Amniotic stem cell (primary cell): Measurements from ENCODE around the gene DHRSX.

ENCODE experiments used
- DNase-seq: peaks from one replicate; lab custom pipeline; 2025; lab: John Stamatoyannopoulos, UW

DHRSX gene

DNA sequence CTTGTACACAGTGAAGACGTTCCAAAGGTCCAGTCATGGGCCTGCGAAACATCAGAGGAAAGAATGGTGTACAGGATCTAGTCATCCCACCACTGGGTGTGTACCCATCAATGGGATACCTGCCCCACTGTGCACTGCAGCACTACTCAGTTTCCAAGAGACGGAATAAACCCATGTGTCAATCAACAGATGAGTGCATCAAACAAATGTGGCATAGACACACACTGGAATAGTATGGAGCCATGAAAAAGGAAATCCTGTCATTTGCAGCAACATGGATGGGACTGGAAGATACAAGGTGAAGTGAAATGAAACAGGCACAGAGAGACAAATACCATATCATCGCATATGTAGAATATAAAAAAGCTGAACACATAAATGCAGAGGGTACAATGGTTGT lies 48.0 kb downstream of the DHRSX start:
- no peak for DNase-seq

- DNase-seq, result no peak
Observed at GRCh38 chrX:2452317-2452784, 48.4 kb downstream of the DHRSX start.

DNA sequence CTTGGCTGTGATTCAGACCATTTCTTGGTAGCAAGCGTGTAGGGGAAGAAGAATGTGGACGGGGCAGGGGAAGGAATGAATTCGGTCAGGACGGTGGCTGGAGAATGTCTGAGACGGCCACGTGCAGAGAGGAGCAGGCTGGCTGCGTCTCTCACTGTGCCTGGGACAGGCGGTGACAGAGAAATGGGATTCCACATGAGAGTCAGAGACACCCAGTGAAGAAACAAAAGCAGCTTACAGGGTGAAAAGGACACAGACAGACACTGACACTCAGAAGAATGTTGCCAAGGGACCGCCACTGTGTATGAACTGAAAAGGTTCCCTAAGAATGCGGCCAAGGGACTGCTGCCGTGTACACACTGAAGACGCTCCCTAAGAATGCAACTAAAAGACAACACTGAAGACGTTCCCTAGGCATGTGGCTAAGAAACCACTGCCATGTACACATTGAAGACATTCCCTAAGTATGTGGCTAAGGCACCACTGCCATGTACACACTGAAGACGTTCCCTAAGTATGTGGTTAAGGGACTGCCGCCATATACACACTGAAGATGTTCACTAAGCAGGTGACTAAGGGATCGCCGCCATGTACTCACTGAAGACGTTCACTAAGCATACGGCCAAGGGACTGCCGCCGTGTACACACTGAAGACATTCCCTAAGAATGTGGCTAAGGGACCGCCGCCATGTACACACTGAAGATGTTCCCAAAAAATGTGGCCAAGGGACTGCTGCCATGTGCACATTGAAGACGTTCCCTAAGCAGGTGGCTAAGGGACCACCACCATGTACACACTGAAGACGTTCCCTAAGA lies 49.1 kb downstream of the DHRSX start:
- no peak for DNase-seq

DNA sequence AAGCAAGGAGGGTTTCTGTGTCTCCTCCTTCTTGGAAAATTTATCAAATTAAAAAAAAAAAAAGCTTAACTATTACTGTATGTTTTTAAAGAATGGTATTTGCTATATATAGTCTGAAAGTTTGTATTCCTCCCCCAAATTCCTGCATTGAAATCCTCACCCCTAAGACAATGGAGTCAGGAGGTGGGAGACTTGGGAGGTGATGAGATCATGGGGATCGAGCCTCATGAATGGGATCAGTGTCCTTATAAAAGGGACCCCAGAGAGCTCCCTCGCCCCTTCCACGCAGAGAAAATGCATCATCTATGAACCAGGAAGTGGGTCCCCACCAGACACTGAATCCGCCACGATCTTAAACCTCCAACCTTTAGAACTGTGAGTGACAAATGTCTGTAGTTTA lies 50.1 kb downstream of the DHRSX start:
- no peak for DNase-seq

- DNase-seq, result no peak
Observed at GRCh38 chrX:2449135-2449886, 51.5 kb downstream of the DHRSX start.

- no peak for DNase-seq
Observed at GRCh38 chrX:2447484-2447883, 53.3 kb downstream of the DHRSX start.

DNA sequence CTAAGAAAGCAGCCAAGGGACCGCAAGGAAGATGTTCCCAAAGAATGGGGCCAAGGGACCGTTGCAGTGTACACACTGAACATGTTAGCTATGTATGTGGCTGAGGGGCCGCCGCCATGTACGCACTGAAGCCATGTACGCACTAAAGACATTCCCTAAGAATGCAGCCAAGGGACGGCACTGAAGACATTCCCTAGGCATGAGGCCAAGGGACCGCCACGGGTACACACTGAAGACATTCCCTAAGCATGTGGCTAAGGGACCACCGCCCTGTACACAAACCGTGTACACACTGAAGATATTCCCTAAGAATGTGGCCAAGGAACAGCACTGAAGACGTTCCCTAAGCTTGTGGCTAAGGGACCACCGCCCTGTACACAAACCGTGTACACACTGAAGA lies 54.0 kb downstream of the DHRSX start:
- DNase-seq, result no peak

GRCh38 chrX:2445662-2446623 lies 54.8 kb downstream of the DHRSX start:
- no peak for DNase-seq

DNA sequence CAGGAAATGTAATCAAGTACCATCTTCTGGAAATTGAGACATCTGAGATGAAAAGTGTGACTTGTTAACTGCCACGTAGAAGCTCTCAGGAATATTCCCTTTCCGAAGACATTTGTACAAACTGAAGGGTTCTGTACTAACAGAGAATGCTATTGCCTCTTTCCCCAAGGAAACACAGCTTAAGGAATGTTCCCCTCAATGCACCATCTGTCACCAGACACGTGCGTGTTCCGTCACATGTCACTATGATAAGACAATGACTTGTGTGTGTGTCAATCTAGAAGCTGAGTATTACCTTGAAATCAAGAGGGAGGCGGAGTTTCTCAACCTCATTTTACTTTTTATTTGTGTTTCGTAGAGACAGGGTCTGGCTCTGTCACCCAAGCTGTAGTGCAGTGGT lies 58.1 kb downstream of the DHRSX start:
- no peak for DNase-seq

DNA sequence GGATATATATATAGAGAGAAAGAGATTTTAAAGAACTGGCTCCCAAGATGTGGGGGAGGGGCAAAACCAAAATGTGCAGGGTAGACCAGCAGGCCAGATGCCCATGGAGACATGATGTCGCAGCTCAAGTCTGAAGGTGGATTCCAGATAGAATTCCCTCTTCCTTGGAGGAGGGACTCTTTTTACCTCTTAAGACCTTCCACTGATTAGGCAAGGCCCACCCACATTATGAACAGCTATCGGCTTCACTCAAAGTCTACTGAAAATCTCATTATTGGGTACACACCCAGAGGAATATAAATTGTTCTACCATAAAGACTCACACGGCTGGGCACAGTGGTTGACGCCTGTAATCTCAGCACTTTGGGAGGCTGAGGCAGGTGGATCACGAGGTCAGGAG lies 59.3 kb downstream of the DHRSX start:
- DNase-seq, result no peak

DNA sequence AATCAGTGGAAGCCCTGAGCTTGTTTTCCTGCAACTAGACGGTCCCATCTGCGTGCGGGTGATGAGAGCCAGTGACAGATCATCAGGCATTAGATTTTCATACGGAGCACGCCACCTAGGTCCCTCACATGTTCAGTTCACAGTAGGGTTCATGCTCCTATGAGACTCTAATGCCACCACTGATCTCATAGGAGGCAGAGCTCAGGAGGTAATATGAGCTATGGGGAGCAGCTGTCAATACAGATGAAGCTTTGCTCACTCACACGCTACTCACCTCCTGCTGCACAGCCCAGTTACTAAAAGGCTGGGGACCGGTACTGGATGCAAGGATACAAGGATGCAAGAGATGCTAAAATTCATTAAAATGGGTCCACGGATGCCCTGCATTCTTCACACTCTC lies 61.2 kb downstream of the DHRSX start:
- no peak for DNase-seq

DNA sequence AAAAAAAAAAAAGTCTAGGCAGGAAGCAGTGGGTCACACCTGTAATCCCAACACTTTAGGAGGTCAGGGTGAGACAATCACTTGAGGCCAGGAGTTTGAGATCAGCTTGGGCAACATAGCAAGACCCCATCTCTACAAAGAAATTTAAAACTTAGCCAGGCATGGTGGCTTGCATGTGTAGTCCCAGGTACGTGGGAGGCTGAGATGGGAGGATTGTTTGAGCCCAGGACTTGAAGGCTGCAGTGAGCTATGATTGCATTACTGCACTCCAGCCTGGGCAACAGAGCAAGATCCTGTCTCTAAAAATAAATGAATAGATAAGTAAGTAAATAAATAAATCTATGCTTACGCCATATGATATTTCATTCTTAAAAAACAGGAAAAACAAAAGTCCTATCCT lies 65.3 kb downstream of the DHRSX start:
- DNase-seq, result no peak

DNA sequence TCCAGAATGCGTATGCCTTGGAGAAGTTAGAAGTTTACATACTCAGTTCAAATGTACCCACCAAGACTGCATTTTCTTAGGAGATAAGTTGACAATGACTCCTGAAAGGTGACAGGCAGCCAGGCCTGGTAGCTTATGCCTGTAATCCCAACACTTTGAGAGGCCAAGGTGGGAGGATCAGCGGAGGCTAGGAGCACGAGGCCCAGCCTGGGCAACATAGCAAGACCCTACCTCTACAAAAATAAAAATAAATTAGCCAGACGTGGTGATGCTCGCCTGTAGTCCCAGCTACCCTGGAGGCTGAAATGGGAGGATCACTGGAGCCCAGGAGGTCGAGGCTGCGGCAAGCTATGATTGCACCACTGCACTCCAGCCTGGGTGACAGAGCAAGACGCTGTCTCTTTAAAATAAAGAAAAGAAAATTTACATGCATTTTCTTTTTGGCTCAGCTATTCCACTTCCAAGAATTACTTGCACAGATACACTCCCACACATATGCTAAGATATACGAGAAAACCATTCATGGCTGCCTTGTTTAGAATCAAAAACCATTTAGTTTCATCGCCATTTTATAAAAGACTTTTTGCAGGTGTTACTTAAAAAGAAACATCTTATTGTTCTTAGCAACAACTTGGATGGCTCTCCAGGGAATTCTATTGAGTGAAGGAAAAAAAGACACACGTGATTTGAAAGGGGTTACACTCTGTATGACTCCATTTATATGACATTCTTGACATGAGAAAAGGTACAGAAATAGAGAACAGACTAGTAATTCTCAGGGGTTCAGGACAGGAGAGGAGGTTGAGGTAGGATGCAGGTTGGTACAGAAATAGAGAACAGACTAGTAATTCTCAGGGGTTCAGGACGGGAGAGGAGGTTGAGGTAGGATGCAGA lies 66.3 kb downstream of the DHRSX start:
- no peak for DNase-seq

- no peak for DNase-seq
Observed at GRCh38 chrX:2432298-2432863, 68.4 kb downstream of the DHRSX start.

GRCh38 chrX:2430265-2430825 lies 70.4 kb downstream of the DHRSX start:
- DNase-seq, result no peak

GRCh38 chrX:2427737-2428136 lies 73.0 kb downstream of the DHRSX start:
- DNase-seq, result no peak

DNA sequence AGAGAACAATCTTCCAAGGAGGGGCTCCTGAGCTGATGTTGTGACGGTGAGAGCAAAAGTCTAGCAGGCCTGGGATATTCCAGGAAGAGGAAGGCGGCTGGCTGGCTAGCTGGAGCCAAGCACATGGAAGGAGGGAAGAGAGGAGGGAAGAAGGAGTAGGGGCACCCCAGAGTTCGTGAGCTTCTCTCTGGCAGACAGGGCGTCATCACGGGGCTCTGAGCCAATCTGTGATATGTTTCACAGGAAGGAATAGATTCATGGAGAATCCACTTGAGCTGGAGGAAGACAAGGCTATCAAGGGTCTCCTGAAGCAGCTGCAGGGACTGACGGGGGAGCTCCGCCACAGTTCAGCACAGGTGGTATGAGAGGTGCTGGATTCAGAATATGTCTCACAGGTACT lies 73.6 kb downstream of the DHRSX start:
- DNase-seq, result no peak

- no peak for DNase-seq
Observed at GRCh38 chrX:2426289-2426882, 74.4 kb downstream of the DHRSX start.

GRCh38 chrX:2425286-2426071 lies 75.3 kb downstream of the DHRSX start:
- DNase-seq, result no peak
